Caki2 (cell line): Measurements from ENCODE around the gene HLX. TPM values are rescaled to one million over a fixed set of nuclear protein-coding genes. Genes with fewer than 3 reads are reported as not detected.

Source experiments
- DNase-seq: peaks from one replicate; pipeline ENCODE4 v3.0.0-alpha.2; 2015; ENCODE audit warnings: low read depth
- in situ Hi-C: cut with HindIII; loops from 2 replicates; pipeline ENCODE4 v1.10.0; 2016; ENCODE audit warnings: low sequenced_read_pairs, low pct_unique_long_range_greater_than_20kb, mixed read lengths
- total RNA-seq: library from RNA; depleted of rRNA; stranded (reverse); fragments of >200 nt; shearing (Covaris generic); gene quantifications from 2 replicates; pipeline ENCODE4 v1.2.3, GENCODE V29; 2014; ENCODE audit warnings: low replicate concordance

The HLX gene
- total RNA-seq, 1 experiment from 2014 or later = 5.0 TPM

GRCh38 chr1:220879509-220880361 is 492 bp downstream of the HLX start:
- in situ Hi-C loops = no loop called here
- DNase-seq = peak; percentile 24

GRCh38 chr1:220880362-220880670 is 1.1 kb downstream of the HLX start:
- in situ Hi-C loops = no loop called here
- no peak for DNase-seq

DNA sequence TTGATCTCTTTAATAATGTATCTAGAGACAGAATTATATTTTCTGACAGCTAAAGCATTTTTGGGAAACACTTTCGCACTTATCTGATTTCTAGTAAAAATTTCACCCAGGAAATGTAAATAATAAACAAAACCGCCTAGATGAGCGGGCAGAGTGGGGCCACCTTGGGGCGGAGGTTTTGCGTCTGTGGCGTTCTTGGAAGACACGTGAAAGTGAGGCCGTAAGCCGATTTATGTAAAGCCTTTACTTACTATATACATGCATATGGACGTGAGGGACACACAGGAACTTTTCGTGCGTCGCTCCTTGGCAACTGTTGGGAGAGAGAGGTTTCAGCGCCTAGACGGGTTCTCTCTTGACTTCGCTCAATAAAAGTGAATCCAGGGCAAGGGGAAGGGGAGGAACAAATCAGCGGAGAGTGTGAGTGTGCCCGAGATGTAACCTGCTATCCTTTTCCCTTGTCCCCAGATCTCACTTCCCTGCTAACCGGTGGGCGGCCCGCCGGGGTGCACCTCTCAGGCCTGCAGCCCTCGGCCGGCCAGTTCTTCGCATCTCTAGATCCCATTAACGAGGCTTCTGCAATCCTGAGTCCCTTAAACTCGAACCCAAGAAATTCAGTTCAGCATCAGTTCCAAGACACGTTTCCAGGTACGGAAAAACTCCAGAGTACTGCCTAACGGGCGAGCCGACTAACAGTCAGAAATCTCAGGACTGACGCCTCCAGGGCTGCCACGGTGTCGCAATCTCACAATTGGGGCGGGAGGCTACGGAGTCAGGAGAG is 1.7 kb downstream of the HLX start:
- in situ Hi-C loops = no loop called here

DNA sequence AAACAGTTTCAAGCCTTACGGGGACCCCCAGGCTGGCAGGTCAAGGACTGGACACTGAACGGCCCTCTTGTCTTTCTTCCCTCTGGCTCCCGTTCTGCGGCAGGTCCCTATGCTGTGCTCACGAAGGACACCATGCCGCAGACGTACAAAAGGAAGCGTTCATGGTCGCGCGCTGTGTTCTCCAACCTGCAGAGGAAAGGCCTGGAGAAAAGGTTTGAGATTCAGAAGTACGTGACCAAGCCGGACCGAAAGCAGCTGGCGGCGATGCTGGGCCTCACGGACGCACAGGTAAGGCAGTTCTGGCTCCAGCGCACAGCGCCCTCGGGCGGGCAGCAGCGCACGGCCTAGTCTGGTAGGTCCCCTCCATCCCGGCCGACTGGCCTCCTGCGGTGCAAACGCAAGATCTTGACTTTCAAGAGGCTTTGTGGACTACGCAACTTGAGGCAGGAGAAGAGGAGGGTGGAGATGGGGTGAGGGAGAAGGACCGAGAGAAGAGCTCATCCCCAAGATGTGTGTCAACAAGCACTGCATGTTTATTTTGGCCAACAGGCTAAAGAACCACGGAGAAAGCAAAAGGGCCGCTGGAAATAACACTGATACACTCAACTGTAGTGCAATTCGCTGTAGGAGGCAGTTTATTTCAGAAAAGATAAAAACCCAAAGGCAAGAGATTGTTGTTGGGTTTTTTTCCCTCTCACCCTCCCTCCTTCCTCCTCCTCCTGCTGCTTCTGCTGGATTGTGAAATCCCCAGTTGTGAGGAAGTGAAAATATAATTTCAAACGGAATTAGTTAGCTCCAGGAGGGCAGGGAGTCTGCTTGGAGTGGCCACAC is 3.0 kb downstream of the HLX start:
- in situ Hi-C loops = no loop called here

More for the DNA sequence above, 1.7 kb downstream of the HLX start:
- no peak for DNase-seq

GRCh38 chr1:220884109-220884980 is 5.1 kb downstream of the HLX start:
- in situ Hi-C loops = no loop called here
- no peak for DNase-seq

More for the DNA sequence above, 3.0 kb downstream of the HLX start:
- DNase-seq = no peak

DNA sequence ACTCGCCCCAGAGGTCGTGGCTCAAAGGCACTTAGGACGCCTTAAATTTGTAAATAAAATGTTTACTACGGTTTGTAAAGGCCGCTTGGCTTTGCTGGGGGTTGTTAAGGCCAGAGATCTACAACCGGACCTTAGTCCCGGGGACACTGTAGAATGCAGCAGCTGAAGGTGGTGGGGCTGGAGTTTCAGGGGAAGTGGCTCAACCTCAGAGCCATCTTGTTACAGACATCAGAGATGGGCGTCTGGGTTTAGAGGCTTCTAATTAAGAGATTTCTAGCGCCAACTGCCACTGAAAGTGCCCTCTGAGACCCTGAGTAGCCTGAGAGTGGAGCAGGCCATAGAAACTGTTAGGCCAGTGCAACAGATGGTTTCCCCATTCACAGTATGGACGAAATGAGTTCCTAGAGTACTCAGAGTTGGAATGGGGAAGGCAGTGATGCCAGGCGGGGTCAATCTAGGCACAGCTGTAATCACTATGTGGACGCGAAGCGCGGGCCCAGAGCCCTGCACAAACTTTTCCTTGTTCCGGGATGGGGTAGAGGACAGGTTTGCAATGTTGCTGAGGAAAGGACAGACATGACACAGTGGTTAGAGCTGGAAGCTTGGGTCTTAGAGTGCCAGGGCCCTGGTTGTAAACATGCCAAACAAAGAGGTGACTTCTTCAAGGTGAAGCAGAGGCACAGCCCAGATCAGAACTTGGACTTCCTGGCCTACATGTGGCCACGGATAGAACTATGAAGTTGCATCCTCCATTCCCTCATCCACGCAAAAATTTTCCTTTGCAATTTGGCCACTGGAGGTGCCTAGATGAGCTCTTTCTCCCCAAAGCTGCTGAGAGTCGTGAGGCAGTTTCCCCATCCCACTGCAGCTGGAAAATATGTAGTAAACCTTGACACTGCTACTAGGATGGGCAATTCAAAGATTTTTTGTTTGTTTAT is 6.0 kb downstream of the HLX start:
- in situ Hi-C loops = no loop called here
- no peak for DNase-seq

GRCh38 chr1:220885971-220886370 is 6.7 kb downstream of the HLX start:
- in situ Hi-C loops = no loop called here
- DNase-seq = no peak

- in situ Hi-C loops = no loop called here
- no peak for DNase-seq
Observed at GRCh38 chr1:220886470-220887201, 7.4 kb downstream of the HLX start.

DNA sequence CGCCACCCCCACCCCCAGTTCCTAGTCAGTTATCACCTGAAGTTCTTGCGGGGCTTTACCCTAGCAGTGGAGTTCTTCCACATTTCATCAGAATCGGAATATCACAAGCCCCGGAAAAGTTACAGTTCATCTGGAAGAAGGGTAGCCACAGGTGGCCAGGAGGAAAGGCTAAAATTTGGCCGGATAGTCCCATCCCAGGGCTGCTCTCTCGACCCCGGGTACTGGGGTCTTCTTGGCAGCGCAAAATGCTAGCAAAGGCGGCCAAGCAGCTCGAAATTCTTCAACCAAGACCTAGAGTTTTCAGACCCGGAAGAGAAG is 7.9 kb downstream of the HLX start:
- in situ Hi-C loops = no loop called here
- no peak for DNase-seq

GRCh38 chr1:220887520-220888416 is 8.5 kb downstream of the HLX start:
- DNase-seq = no peak
- in situ Hi-C loops = no loop called here

- in situ Hi-C loops = no loop called here
- DNase-seq = no peak
Observed at GRCh38 chr1:220888417-220888986, 9.3 kb downstream of the HLX start.

GRCh38 chr1:220889333-220889732 is 10.1 kb downstream of the HLX start:
- no peak for DNase-seq
- in situ Hi-C loops = no loop called here

DNA sequence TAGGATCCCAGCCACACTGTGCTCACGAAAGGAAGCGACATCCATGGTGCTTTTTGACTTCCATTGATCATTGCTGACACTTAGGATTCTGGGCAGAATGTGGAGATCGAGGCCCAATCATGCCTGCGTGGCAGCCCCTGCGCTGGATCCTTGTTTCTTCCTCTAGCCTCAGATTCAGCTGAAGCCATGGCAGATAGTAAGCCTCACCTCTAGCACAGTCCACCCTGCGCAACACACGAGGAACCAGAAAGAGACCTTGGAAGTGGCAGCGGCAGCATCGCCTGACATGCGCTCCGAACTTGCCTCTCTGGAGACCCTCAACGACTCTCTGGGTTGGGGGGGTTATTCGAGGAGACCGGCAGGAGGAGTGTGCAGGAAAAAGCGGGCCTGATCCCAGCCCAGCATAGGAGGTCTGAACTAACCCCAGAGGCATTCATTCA is 10.6 kb downstream of the HLX start:
- in situ Hi-C loops = no loop called here
- DNase-seq = no peak

GRCh38 chr1:220890602-220891001 is 11.4 kb downstream of the HLX start:
- in situ Hi-C loops = no loop called here

More at GRCh38 chr1:220890602-220891001, 11.4 kb downstream of the HLX start:
- DNase-seq = no peak
